Esophagus (tissue), 2 donors: Measurements from ENCODE around the gene MATK. TPM values are rescaled to one million over a fixed set of nuclear protein-coding genes. Genes with fewer than 3 reads are reported as not detected.
"Not testable (repeated sequence)": the region's sequence is repeated elsewhere in the genome, so short reads cannot be mapped to it uniquely, and the experiment has no call there.

ENCODE experiments used
- H3K27ac ChIP-seq, 2 donors: one replicate each; pipeline ENCODE4 v1.5.1; 2013; ENCODE audit warnings: low read depth in 2 of 2, mild to moderate bottlenecking in 2 of 2, inconsistent platforms in 1 of 2, low read length in 1 of 2, moderate library complexity in 1 of 2
- H3K27me3 ChIP-seq, 2 donors: one replicate each; pipeline ENCODE4 v1.6.1; 2013; ENCODE audit warnings: low read length in 2 of 2, control low read depth in 1 of 2, mild to moderate bottlenecking in 1 of 2; ENCODE audit not compliant: insufficient read depth in 2 of 2, control insufficient read depth in 1 of 2
- H3K36me3 ChIP-seq, 2 donors: one replicate each; pipeline ENCODE4 v1.6.1; 2013; ENCODE audit warnings: low read length in 1 of 2; ENCODE audit not compliant: control insufficient read depth in 2 of 2, insufficient read depth in 2 of 2
- H3K4me1 ChIP-seq, 2 donors: one replicate each; pipeline ENCODE4 v1.6.1; 2013; ENCODE audit warnings: low read length in 1 of 2; ENCODE audit not compliant: control insufficient read depth in 2 of 2, insufficient read depth in 2 of 2
- H3K4me3 ChIP-seq, 2 donors: one replicate each; pipeline ENCODE4 v1.5.1; 2013; ENCODE audit warnings: low read length in 2 of 2, mild to moderate bottlenecking in 2 of 2, low read depth in 1 of 2, moderate library complexity in 1 of 2
- H3K9me3 ChIP-seq, 2 donors: one replicate each; pipeline ENCODE4 v1.6.1; 2013; ENCODE audit warnings: mild to moderate bottlenecking in 2 of 2, low read depth in 1 of 2, low read length in 1 of 2, moderate library complexity in 1 of 2; ENCODE audit not compliant: control insufficient read depth in 2 of 2, insufficient read depth in 1 of 2
- WGBS, 2 donors: extraction: QIAGEN DNeasy Blood & Tissue Kit; methylation state at CpG; one replicate each; pipeline ENCODE4 v1.1.7; 2013; 5-methylcytosine and 5-hydroxymethylcytosine counted together
- polyA plus RNA-seq, 2 donors: library from polyadenylated mRNA; stranded (reverse); fragments of 200-250 nt; gene quantifications; one replicate each; pipeline ENCODE4 v1.2.3, GENCODE V29; 2013
- donor health status: healthy with polysubstance abuse.
- donor health status: Bipolar disorder and iron deficiency.

MATK gene
- polyA plus RNA-seq, 2 donors = 2.4 to 2.6 TPM

GRCh38 chr19:3816566-3817218, 30.5 kb upstream of the MATK start:
- Histone ChIP-seq H3K4me3 (no peak overlapping the region), H3K36me3 (no peaks in the 10 kb centered on the region), H3K27me3 (no peaks in the 10 kb centered on the region), H3K4me1 (peaks cover 0 to 4% of the 10 kb centered on the region in 2 donors), H3K27ac (no peak overlapping the region), H3K9me3 (no peaks in the 10 kb centered on the region)
- 90 to 93% methylated on average over 45 of the region's 45 CpGs for WGBS, 2 donors

- WGBS, 2 donors = 90 to 94% methylated on average over 9 of the region's 9 CpGs
- not testable (repeated sequence) for H3K36me3 ChIP-seq, H3K4me3 ChIP-seq, H3K4me1 ChIP-seq, H3K27me3 ChIP-seq, H3K27ac ChIP-seq, H3K9me3 ChIP-seq
Observed at GRCh38 chr19:3816148-3816547, 30.0 kb upstream of the MATK start.

GRCh38 chr19:3814648-3815047, 28.5 kb upstream of the MATK start:
- no peak overlapping the region for H3K4me3 ChIP-seq
- H3K27ac ChIP-seq = no peak overlapping the region
- WGBS, 2 donors = 86 to 93% methylated on average over 4 of the region's 4 CpGs
- no peaks in the 10 kb centered on the region for H3K27me3 ChIP-seq
- H3K9me3 ChIP-seq = no peaks in the 10 kb centered on the region
- H3K4me1 ChIP-seq = peaks cover 0 to 4% of the 10 kb centered on the region in 2 donors
- H3K36me3 ChIP-seq = no peaks in the 10 kb centered on the region

GRCh38 chr19:3813473-3814392, 27.6 kb upstream of the MATK start:
- H3K9me3 ChIP-seq = no peaks in the 10 kb centered on the region
- H3K4me3 ChIP-seq = no peak overlapping the region
- no peaks in the 10 kb centered on the region for H3K27me3 ChIP-seq
- H3K27ac ChIP-seq = no peak overlapping the region
- H3K4me1 ChIP-seq = peaks cover 0 to 4% of the 10 kb centered on the region in 2 donors
- WGBS, 2 donors = 72 to 80% methylated on average over 22 of the region's 22 CpGs
- no peaks in the 10 kb centered on the region for H3K36me3 ChIP-seq

GRCh38 chr19:3810708-3811355, 24.7 kb upstream of the MATK start:
- no peak overlapping the region for H3K27ac ChIP-seq
- peaks cover 0 to 19% of the 10 kb centered on the region in 2 donors for H3K4me1 ChIP-seq
- no peak overlapping the region for H3K4me3 ChIP-seq
- peaks cover 0 to 2% of the 10 kb centered on the region in 2 donors for H3K9me3 ChIP-seq
- H3K27me3 ChIP-seq = no peaks in the 10 kb centered on the region
- 75 to 79% methylated on average over 38 of the region's 38 CpGs for WGBS, 2 donors
- no peaks in the 10 kb centered on the region for H3K36me3 ChIP-seq

GRCh38 chr19:3809881-3810707, 23.9 kb upstream of the MATK start:
- Histone ChIP-seq H3K4me1 (peaks cover 0 to 19% of the 10 kb centered on the region in 2 donors), H3K27ac (no peak overlapping the region), H3K27me3 (no peaks in the 10 kb centered on the region), H3K4me3 (no peak overlapping the region), H3K36me3 (no peaks in the 10 kb centered on the region), H3K9me3 (peaks cover 0 to 2% of the 10 kb centered on the region in 2 donors)
- 74 to 75% methylated on average over 26 of the region's 26 CpGs for WGBS, 2 donors

- 72 to 76% methylated on average over 27 to 33 of the region's 33 CpGs for WGBS, 2 donors
- H3K4me3 ChIP-seq = no peak overlapping the region
- H3K27ac ChIP-seq = no peak overlapping the region
- peaks cover 0 to 19% of the 10 kb centered on the region in 2 donors for H3K4me1 ChIP-seq
- no peaks in the 10 kb centered on the region for H3K36me3 ChIP-seq
- H3K9me3 ChIP-seq = peaks cover 0 to 2% of the 10 kb centered on the region in 2 donors
- no peaks in the 10 kb centered on the region for H3K27me3 ChIP-seq
Observed at GRCh38 chr19:3808420-3809143, 22.4 kb upstream of the MATK start.

- Histone ChIP-seq H3K27ac (no peak overlapping the region), H3K9me3 (peaks cover 0 to 2% of the 10 kb centered on the region in 2 donors), H3K4me1 (peaks cover 0 to 16% of the 10 kb centered on the region in 2 donors), H3K27me3 (no peaks in the 10 kb centered on the region), H3K4me3 (no peak overlapping the region), H3K36me3 (no peaks in the 10 kb centered on the region)
- 93 to 94% methylated on average over 35 of the region's 35 CpGs for WGBS, 2 donors
Observed at GRCh38 chr19:3807574-3808354, 21.6 kb upstream of the MATK start.
